Right atrium auricular region (tissue), 2 donors: ENCODE results near the gene ING3. TPM values are rescaled to one million over a fixed set of nuclear protein-coding genes. Genes with fewer than 3 reads are reported as not detected.

Experiments
- DNase-seq: peaks from one replicate; pipeline ENCODE4 v3.0.0-alpha.2; 2019; ENCODE audit warnings: low spot score
- H3K27ac ChIP-seq, 2 donors: fragments of 200-600 bp; sonication (generic); 1 replicate in 1 of 2; 2 replicates in 1 of 2; pipeline ENCODE4 v1.5.1; 2016 to 2019
- H3K27me3 ChIP-seq, 2 donors: fragments of 200-600 bp; sonication (generic); one replicate each; pipeline versions ENCODE4 v1.5.1 to v1.6.0; 2017 to 2019
- H3K36me3 ChIP-seq: fragments of 200-600 bp; sonication (generic); one replicate; pipeline ENCODE4 v1.5.1; 2016
- H3K4me1 ChIP-seq, 2 donors: fragments of 200-600 bp; sonication (generic); one replicate each; pipeline versions ENCODE4 v1.5.1 to v1.6.0; 2017 to 2019
- H3K4me3 ChIP-seq, 2 donors: fragments of 200-600 bp; sonication (generic); 1 replicate in 1 of 2; 2 replicates in 1 of 2; pipeline ENCODE4 v1.5.1; 2017 to 2019; ENCODE audit warnings: mild to moderate bottlenecking in 1 of 2, moderate library complexity in 1 of 2
- H3K9me3 ChIP-seq, 2 donors: fragments of 200-600 bp; sonication (generic); one replicate each; pipeline ENCODE4 v1.5.1; 2019
- CTCF ChIP-seq, 2 donors: fragments of 200-600 bp; sonication (generic); IDR thresholded peaks; one replicate each; pipeline ENCODE4 v1.5.1; 2019; ENCODE audit warnings: antibody characterized with exemption in 2 of 2
- total RNA-seq, 2 donors: library from RNA; depleted of rRNA; stranded (reverse); fragments of >200 nt; gene quantifications; one replicate each; pipeline ENCODE4 v1.1.0, GENCODE V29; 2016

The ING3 gene
- total RNA-seq, 2 donors from 2014 or later: 9.9 to 10.4 TPM

GRCh38 chr7:120990468-120991118 is 40.0 kb downstream of the ING3 start:
- Histone ChIP-seq H3K9me3 (no peaks in the 10 kb centered on the region), H3K27ac (peak overlapping the region; percentile 92 to 94), H3K36me3 (no peaks in the 10 kb centered on the region), H3K27me3 (no peaks in the 10 kb centered on the region), H3K4me1 (peaks cover 0 to 41% of the 10 kb centered on the region in 2 donors), H3K4me3 (peak overlapping the region; percentile 53 to 56)
- DNase-seq: no peak
- TF ChIP-seq CTCF (IDR thresholded peaks at IDR 0.05): no peak

DNA sequence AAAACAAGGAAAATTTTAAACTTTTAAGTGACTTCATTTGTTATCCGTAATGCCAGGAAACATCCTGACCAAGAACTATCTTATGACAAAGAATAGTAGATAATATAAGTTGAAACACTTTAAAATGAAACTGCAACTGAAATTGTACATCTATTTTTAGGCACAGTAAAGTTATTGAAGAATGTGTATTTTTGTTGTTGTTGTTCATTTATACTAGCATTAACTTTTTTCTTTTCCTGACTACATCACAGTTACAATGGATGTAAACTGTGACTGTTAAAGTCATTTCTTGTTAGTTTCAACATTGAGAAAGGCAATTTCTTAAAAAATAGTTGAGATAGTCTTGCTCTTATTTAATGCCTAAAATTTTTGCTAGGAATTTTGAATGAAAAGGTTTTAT is 40.6 kb downstream of the ING3 start:
- peaks cover 0 to 44% of the 10 kb centered on the region in 2 donors for H3K4me1 ChIP-seq
- DNase-seq: no peak

GRCh38 chr7:120991581-120991980 is 41.0 kb downstream of the ING3 start:
- no peak for TF ChIP-seq CTCF (IDR thresholded peaks at IDR 0.05)
- no peak for DNase-seq
- Histone ChIP-seq H3K4me1 (peaks cover 0 to 48% of the 10 kb centered on the region in 2 donors), H3K9me3 (no peaks in the 10 kb centered on the region), H3K27ac (peak overlapping the region; percentile 92 to 94), H3K4me3 (peak overlapping the region; percentile 53 to 56), H3K36me3 (no peaks in the 10 kb centered on the region), H3K27me3 (no peaks in the 10 kb centered on the region)

More for the DNA sequence above, 40.6 kb downstream of the ING3 start:
- H3K27ac ChIP-seq: peak overlapping the region; percentile 92 to 94
- no peak for TF ChIP-seq CTCF (IDR thresholded peaks at IDR 0.05)
- H3K4me3 ChIP-seq: peak overlapping the region; percentile 53 to 56
- no peaks in the 10 kb centered on the region for H3K9me3 ChIP-seq
- no peaks in the 10 kb centered on the region for H3K36me3 ChIP-seq
- no peaks in the 10 kb centered on the region for H3K27me3 ChIP-seq

- Histone ChIP-seq H3K27ac (peak overlapping the region; percentile 92 to 94), H3K27me3 (no peaks in the 10 kb centered on the region), H3K9me3 (no peaks in the 10 kb centered on the region), H3K4me1 (peaks cover 0 to 52% of the 10 kb centered on the region in 2 donors), H3K4me3 (peak overlapping the region in 1 of 2 donors; percentile 53), H3K36me3 (no peaks in the 10 kb centered on the region)
- no peak for TF ChIP-seq CTCF (IDR thresholded peaks at IDR 0.05)
- no peak for DNase-seq
Measured at GRCh38 chr7:120992272-120992964, 41.8 kb downstream of the ING3 start.

- Histone ChIP-seq H3K27me3 (no peaks in the 10 kb centered on the region), H3K27ac (peak overlapping the region in 1 of 2 donors; percentile 94), H3K36me3 (no peaks in the 10 kb centered on the region), H3K9me3 (no peaks in the 10 kb centered on the region), H3K4me1 (peaks cover 0 to 52% of the 10 kb centered on the region in 2 donors), H3K4me3 (no peak overlapping the region)
- DNase-seq: no peak
- TF ChIP-seq CTCF (IDR thresholded peaks at IDR 0.05): no peak
Measured at GRCh38 chr7:120992965-120993494, 42.5 kb downstream of the ING3 start.
